Measurements from ENCODE around the gene DOP1B. TPM values are rescaled to one million over a fixed set of nuclear protein-coding genes. Genes with fewer than 3 reads are reported as not detected.
"Not testable (repeated sequence)": the region's sequence is repeated elsewhere in the genome, so short reads cannot be mapped to it uniquely, and the experiment has no call there.

The DOP1B gene
- total RNA-seq, 4 donors from 2014 or later = 6.3 to 15.1 (median 11.2) TPM

GRCh38 chr21:36190736-36191135, 34.1 kb downstream of the DOP1B start:
- peaks cover 10 to 13% (median 11%) of the 10 kb centered on the region in 4 donors for H3K4me1 ChIP-seq
- no peak overlapping the region for H3K4me3 ChIP-seq
- H3K27me3 ChIP-seq = no peaks in the 10 kb centered on the region
- intact Hi-C loops (cut with DNase I) = no loop called here
- TF ChIP-seq POLR2AphosphoS5 (IDR thresholded peaks at IDR 0.05) (no peak), CTCF (IDR thresholded peaks at IDR 0.05) (no peak), POLR2A (IDR thresholded peaks at IDR 0.05; ENCODE audit: low read depth) (no peak), EP300 (IDR thresholded peaks at IDR 0.05) (no peak)
- no peak for DNase-seq (ENCODE audit: extremely low spot score)
- H3K9me3 ChIP-seq = no peaks in the 10 kb centered on the region
- no peaks in the 10 kb centered on the region for H3K36me3 ChIP-seq
- H3K27ac ChIP-seq (replicated peaks in 1 of 4) = no peak overlapping the region
- 83% methylated on average over 4 of the region's 4 CpGs for WGBS

GRCh38 chr21:36193200-36193599, 36.6 kb downstream of the DOP1B start:
- no peaks in the 10 kb centered on the region for H3K36me3 ChIP-seq
- no peak for DNase-seq (ENCODE audit: extremely low spot score)
- 95% methylated on average over 7 of the region's 7 CpGs for WGBS
- H3K4me1 ChIP-seq = peaks cover 6 to 9% (median 8%) of the 10 kb centered on the region in 4 donors
- no peak overlapping the region for H3K4me3 ChIP-seq
- H3K27ac ChIP-seq (replicated peaks in 1 of 4) = no peak overlapping the region
- no peaks in the 10 kb centered on the region for H3K9me3 ChIP-seq
- no peaks in the 10 kb centered on the region for H3K27me3 ChIP-seq
- TF ChIP-seq CTCF (IDR thresholded peaks at IDR 0.05) (no peak), POLR2AphosphoS5 (IDR thresholded peaks at IDR 0.05) (no peak), POLR2A (IDR thresholded peaks at IDR 0.05; ENCODE audit: low read depth) (no peak), EP300 (IDR thresholded peaks at IDR 0.05) (no peak)
- intact Hi-C loops (cut with DNase I) = no loop called here

GRCh38 chr21:36194024-36194423, 37.4 kb downstream of the DOP1B start:
- Histone ChIP-seq H3K27ac (replicated peaks in 1 of 4) (no peak overlapping the region), H3K4me1 (peaks cover 0 to 5% (median 4%) of the 10 kb centered on the region in 4 donors), H3K27me3 (no peaks in the 10 kb centered on the region), H3K4me3 (no peak overlapping the region), H3K9me3 (no peaks in the 10 kb centered on the region), H3K36me3 (peaks cover 0 to 7% (median 1%) of the 10 kb centered on the region in 4 donors)
- no peak for DNase-seq (ENCODE audit: extremely low spot score)
- TF ChIP-seq POLR2AphosphoS5 (IDR thresholded peaks at IDR 0.05) (no peak), EP300 (IDR thresholded peaks at IDR 0.05) (no peak), CTCF (IDR thresholded peaks at IDR 0.05) (no peak), POLR2A (IDR thresholded peaks at IDR 0.05; ENCODE audit: low read depth) (no peak)
- 62% methylated on average over 3 of the region's 3 CpGs for WGBS
- intact Hi-C loops (cut with DNase I) = no loop called here

GRCh38 chr21:36195613-36196012, 39.0 kb downstream of the DOP1B start:
- no peaks in the 10 kb centered on the region for H3K27me3 ChIP-seq
- peaks cover 0 to 17% (median 8%) of the 10 kb centered on the region in 4 donors for H3K36me3 ChIP-seq
- WGBS = 90% methylated on average over 1 of the region's 1 CpG
- intact Hi-C loops (cut with DNase I) = no loop called here
- H3K4me1 ChIP-seq = peaks cover 0 to 4% (median 0%) of the 10 kb centered on the region in 4 donors
- TF ChIP-seq EP300 (IDR thresholded peaks at IDR 0.05) (no peak), POLR2AphosphoS5 (IDR thresholded peaks at IDR 0.05) (no peak), CTCF (IDR thresholded peaks at IDR 0.05) (no peak), POLR2A (IDR thresholded peaks at IDR 0.05; ENCODE audit: low read depth) (no peak)
- H3K27ac ChIP-seq (replicated peaks in 1 of 4) = no peak overlapping the region
- H3K9me3 ChIP-seq = no peaks in the 10 kb centered on the region
- H3K4me3 ChIP-seq = no peak overlapping the region
- no peak for DNase-seq (ENCODE audit: extremely low spot score)

- Histone ChIP-seq H3K9me3 (no peaks in the 10 kb centered on the region), H3K4me3 (no peak overlapping the region), H3K36me3 (peaks cover 0 to 33% (median 10%) of the 10 kb centered on the region in 4 donors), H3K4me1 (peaks cover 0 to 9% (median under 1%) of the 10 kb centered on the region in 4 donors), H3K27ac (replicated peaks in 1 of 4) (no peak overlapping the region), H3K27me3 (no peaks in the 10 kb centered on the region)
- TF ChIP-seq CTCF (IDR thresholded peaks at IDR 0.05) = no peak
- no peak for TF ChIP-seq POLR2AphosphoS5 (IDR thresholded peaks at IDR 0.05)
- TF ChIP-seq POLR2A (IDR thresholded peaks at IDR 0.05; ENCODE audit: low read depth) = no peak
- no peak for TF ChIP-seq EP300 (IDR thresholded peaks at IDR 0.05)
- intact Hi-C loops (cut with DNase I) = no loop called here
- no peak for DNase-seq (ENCODE audit: extremely low spot score)
- 85% methylated on average over 9 of the region's 9 CpGs for WGBS
Observed at GRCh38 chr21:36199021-36199420, 42.4 kb downstream of the DOP1B start.

- H3K4me3 ChIP-seq; H3K27ac ChIP-seq (replicated peaks in 1 of 4); H3K27me3 ChIP-seq; intact Hi-C loops (cut with DNase I); DNase-seq (ENCODE audit: extremely low spot score); H3K4me1 ChIP-seq; H3K9me3 ChIP-seq: not testable (repeated sequence)
- 96% methylated on average over 5 of the region's 5 CpGs for WGBS
- peaks cover 0 to 33% (median 10%) of the 10 kb centered on the region in 4 donors for H3K36me3 ChIP-seq
Observed at GRCh38 chr21:36199575-36199974, 43.0 kb downstream of the DOP1B start.
